Cardiac muscle cell (in vitro differentiated cells and primary cell): ENCODE data around the gene CLDN19. TPM values are rescaled to one million over a fixed set of nuclear protein-coding genes. Genes with fewer than 3 reads are reported as not detected.

Experiments used
- DNase-seq, 2 donors: peaks; one replicate each; pipeline versions ENCODE4 v3.0.0 to v3.0.0-alpha.2; 2010 to 2017; ENCODE audit warnings: low read depth in 1 of 2, low spot score in 1 of 2
- H3K27ac ChIP-seq: fragments of 200-600 bp; sonication (generic); 2 replicates; pipeline ENCODE4 v1.5.1; 2016
- H3K27me3 ChIP-seq: fragments of 200-600 bp; sonication (generic); 2 replicates; pipeline ENCODE4 v1.6.0; 2016; ENCODE audit warnings: control low read depth
- H3K36me3 ChIP-seq: fragments of 200-600 bp; sonication (generic); 2 replicates; pipeline ENCODE4 v1.5.1; 2016; ENCODE audit warnings: control low read depth
- H3K4me1 ChIP-seq: fragments of 200-600 bp; sonication (generic); 2 replicates; pipeline ENCODE4 v1.8.1; 2017; ENCODE audit warnings: low read depth, mild to moderate bottlenecking, mixed run types
- H3K4me3 ChIP-seq: fragments of 200-600 bp; sonication (generic); 2 replicates; pipeline ENCODE4 v1.5.1; 2016; ENCODE audit warnings: mild to moderate bottlenecking
- H3K9me3 ChIP-seq: fragments of 200-600 bp; sonication (generic); 2 replicates; pipeline ENCODE4 v1.5.1; 2017; ENCODE audit warnings: low read depth, mild to moderate bottlenecking, control low read depth
- CTCF ChIP-seq: IDR thresholded peaks from 2 replicates; pipeline ENCODE4 v1.5.1; 2012; ENCODE audit warnings: low read depth, mild to moderate bottlenecking, low read length
- polyA plus RNA-seq: library from polyadenylated mRNA; unstranded; fragments of >200 nt; fragmentation: Nextera tagmentation; extraction: Ambion mirVana; gene quantifications from 2 replicates; pipeline ENCODE4 v1.2.1, GENCODE V29; 2016
- total RNA-seq: library from RNA; depleted of rRNA; stranded (reverse); fragments of >200 nt; gene quantifications from 2 replicates; pipeline ENCODE4 v1.2.3, GENCODE V29; 2016

Gene CLDN19
- total and polyA plus RNA-seq, 2 experiments from 2014 or later: 4.3 to 12.9 TPM

GRCh38 chr1:42745851-42746250, 5.8 kb upstream of the CLDN19 start:
- Histone ChIP-seq H3K36me3 (peaks cover 19% of the 10 kb centered on the region), H3K27ac (no peak overlapping the region), H3K4me3 (no peak overlapping the region), H3K27me3 (no peaks in the 10 kb centered on the region), H3K9me3 (no peaks in the 10 kb centered on the region), H3K4me1 (peaks cover 7% of the 10 kb centered on the region)
- DNase-seq: no peak
- TF ChIP-seq CTCF: no peak

- no peaks in the 10 kb centered on the region for H3K9me3 ChIP-seq
- DNase-seq: no peak
- H3K27me3 ChIP-seq: no peaks in the 10 kb centered on the region
- H3K4me1 ChIP-seq: peaks cover 20% of the 10 kb centered on the region
- H3K36me3 ChIP-seq: peaks cover 9% of the 10 kb centered on the region
- H3K27ac ChIP-seq: no peak overlapping the region
- TF ChIP-seq CTCF: no peak
- no peak overlapping the region for H3K4me3 ChIP-seq
These were observed 4.0 kb upstream of the CLDN19 start for GRCh38 chr1:42744148-42744413.

GRCh38 chr1:42743317-42744147, 3.5 kb upstream of the CLDN19 start:
- no peak overlapping the region for H3K4me3 ChIP-seq
- TF ChIP-seq CTCF: no peak
- no peaks in the 10 kb centered on the region for H3K9me3 ChIP-seq
- H3K27ac ChIP-seq: no peak overlapping the region
- H3K36me3 ChIP-seq: peaks cover 9% of the 10 kb centered on the region
- peaks cover 20% of the 10 kb centered on the region for H3K4me1 ChIP-seq
- no peaks in the 10 kb centered on the region for H3K27me3 ChIP-seq
- DNase-seq: no peak

- H3K27ac ChIP-seq: no peak overlapping the region
These were observed 2.7 kb upstream of the CLDN19 start for GRCh38 chr1:42742617-42743316.

GRCh38 chr1:42742141-42742540, 2.1 kb upstream of the CLDN19 start:
- Histone ChIP-seq H3K27ac (no peak overlapping the region), H3K27me3 (no peaks in the 10 kb centered on the region)

More at GRCh38 chr1:42742617-42743316, 2.7 kb upstream of the CLDN19 start:
- DNase-seq: no peak
- Histone ChIP-seq H3K36me3 (peaks cover 9% of the 10 kb centered on the region), H3K9me3 (no peaks in the 10 kb centered on the region), H3K27me3 (no peaks in the 10 kb centered on the region), H3K4me3 (no peak overlapping the region), H3K4me1 (peaks cover 20% of the 10 kb centered on the region)
- no peak for TF ChIP-seq CTCF

More at GRCh38 chr1:42742141-42742540, 2.1 kb upstream of the CLDN19 start:
- H3K4me3 ChIP-seq: no peak overlapping the region
- no peaks in the 10 kb centered on the region for H3K9me3 ChIP-seq
- DNase-seq: no peak
- TF ChIP-seq CTCF: no peak
- H3K4me1 ChIP-seq: peaks cover 14% of the 10 kb centered on the region
- H3K36me3 ChIP-seq: peaks cover 9% of the 10 kb centered on the region
